ENCODE measurements around the gene CMBL.
"Not testable (repeated sequence)": the region's sequence is repeated elsewhere in the genome, so short reads cannot be mapped to it uniquely, and the experiment has no call there.

CMBL gene

DNA sequence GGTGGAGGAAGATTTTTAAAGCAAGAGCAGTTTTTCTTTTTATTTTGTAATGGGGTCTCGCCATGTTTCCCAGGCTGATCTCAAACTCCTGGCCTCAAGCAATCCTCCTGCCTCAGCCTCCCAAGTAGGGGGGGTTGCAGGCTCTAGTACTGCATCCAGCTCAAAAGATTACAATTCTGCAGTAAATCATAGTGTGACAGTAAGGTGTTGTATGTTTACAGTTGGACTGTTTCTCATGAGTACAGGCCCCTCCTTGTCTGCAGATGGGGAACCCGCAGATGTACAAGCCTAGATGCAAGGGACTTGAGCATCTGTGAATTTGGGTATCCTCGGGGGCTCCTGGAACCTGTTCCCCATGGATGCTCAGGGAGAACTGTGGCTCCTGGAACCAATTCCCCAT lies 54.3 kb downstream of the CMBL start:
- DNase-seq: no peak

DNA sequence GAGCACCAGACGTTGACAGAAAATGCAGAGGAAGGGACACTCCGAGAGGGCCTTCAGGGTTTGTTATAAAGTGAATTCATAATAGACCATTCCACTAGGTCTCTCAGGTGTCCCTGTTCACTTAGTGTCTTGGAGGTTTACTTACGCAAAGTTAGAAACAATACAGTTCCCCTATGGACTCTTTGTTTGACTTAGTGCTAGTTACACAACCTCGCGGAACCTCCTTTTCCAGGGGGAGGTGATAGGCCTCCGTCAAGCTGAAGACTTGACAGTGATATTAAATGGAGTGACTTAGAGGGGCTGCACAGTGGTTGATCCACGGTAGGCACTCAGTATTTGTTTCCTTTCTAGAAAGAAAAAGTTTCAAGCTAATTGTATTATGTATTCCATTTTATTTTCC lies 56.3 kb downstream of the CMBL start:
- DNase-seq: no peak

DNA sequence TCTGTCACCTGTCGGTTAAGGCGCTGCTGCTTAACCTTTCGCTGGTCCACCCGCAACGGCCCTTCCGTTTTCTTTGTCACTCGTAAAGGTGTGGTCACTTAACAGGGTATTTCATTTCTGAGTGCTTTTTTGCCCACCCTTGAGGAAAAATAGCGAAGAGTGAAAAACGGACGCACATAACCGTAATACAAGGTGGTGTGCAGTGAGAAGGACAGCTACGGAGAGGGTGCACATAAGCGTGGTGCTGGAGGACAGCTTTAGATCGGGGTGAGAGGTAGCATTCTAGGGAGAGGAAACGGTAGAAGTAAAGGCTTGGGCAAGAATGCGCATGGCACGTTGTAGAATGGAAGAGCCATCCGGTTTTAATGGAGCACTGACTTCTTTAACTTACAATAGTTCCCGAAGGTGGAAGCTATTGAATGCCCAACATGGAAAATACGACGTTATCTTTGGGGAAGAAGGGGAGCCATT lies 56.9 kb downstream of the CMBL start:
- peak in 1 of 2 experiments; percentile 36 for DNase-seq

DNA sequence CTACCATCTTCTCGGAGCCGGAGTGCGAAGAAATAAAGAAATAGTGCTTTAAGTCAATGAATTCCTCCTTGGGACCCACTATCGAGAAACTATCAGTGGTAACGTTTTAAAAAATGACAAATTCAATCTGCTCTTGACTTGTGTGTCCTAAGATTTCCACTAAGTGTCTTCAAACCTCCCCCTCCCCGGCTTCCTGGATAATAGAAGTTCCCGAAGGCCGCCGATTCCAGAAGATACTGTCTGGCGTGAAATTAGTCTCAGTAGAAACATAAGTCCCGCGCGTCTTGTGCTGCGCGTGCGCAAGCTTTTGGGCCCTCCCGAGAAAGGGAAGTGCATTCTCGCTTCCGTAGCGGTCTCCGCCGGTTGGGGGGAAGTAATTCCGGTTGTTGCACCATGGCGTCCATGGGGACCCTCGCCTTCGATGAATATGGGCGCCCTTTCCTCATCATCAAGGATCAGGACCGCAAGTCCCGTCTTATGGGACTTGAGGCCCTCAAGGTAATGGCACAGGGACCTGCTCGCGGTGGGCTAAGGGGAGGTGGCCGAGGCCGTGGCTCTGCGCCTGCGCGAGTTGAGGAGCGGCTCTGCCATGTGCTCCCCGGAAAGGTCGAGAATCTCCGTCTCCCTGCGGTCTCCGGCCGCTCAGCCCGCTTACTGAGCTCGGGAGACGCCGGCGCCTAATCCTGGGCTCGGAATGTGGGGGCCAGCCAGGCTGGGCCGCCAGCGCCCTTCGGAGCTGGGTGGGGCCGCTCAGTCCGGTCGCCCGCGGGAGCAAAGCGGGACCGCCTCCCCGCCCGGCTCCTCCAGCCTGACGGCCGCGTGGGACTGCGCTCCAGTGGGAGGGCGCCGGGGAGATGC lies 57.5 kb downstream of the CMBL start, which contains the start of gene CCT5:
Gene CCT5, plus strand, starts transcription at position 333 of the 858 bp plus-strand sequence. Its CDS starts 61 bp downstream, at position 394.
- peak; percentile 98 to 99 for DNase-seq

DNA sequence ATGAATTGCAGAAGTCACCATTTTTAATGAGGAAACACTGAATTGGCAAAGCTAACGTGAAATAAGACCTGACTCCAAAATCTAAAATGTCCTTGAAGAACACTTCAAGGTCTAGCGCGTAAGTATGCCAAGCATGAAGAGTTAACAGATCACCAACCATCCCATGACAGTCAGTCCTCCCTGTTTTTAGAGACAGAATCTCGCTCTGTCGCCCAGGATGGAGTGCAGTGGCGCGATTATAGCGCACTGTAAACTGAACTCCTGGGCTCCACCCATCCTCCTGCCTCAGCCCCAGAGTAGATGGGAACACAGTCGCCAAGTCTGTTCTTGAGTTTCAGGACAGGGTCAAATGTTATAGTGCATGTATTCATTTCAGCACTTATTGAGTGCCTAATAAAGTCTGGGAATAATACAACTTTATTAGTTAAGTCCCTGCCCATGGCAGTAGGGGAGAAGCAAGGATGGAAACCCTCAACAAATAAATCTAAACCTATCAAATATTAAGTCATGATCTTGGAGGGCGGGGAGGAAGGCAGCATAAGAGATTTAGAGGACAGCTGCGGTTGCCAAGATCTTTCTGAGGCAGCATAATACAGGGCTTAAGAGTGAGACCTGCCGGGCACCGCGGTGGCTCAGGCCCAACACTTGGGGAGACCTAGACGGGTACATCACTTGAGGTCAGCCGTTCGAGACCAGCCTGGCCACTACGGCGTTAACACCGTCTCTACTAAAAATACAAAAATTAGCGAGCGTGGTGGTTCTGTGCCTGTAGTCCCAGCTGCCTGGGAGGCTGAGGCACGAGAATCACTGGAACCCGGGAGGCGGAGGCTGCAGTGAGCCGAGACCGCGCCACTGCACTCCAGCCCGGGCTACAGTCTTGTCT lies 59.1 kb downstream of the CMBL start:
- DNase-seq: no peak

DNA sequence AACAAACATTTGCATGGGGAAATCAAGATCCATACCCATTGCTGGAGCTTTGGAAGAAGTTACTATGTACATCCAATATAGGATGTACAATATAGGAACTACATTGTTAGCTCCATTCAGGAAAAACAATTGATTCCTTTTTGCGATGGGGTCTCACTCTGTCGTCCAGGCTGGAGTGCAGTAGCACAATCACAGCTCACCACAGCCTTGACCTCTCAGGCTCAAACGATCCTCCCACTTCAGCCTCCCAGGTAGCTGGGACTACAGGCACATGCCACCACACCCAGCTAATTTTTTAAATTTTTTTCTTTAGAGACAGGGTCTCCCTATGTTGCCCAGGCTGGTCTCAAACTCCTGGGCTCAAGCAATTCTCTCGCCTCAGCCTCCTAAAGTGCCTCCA lies 60.5 kb downstream of the CMBL start:
- not testable (repeated sequence) for DNase-seq

DNA sequence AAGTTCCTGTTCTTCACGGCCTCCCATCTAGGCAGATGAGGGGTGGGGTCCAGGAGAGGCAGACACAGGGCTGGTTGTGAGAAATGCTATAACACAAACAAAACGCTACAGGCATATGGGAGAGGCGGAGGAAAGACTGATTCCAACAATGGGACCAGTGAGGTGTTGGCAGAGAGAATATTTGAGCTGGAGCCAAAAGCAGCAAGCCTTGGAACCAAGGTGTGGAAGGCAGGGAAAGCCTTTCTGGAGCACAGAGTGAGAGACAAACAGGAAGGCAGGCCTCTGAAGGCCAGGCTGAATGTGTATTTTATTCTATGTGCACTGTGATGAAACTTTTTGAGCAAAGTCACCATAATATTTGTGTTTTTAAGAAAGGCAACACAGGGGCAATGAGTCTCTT lies 60.9 kb downstream of the CMBL start:
- DNase-seq: no peak

DNA sequence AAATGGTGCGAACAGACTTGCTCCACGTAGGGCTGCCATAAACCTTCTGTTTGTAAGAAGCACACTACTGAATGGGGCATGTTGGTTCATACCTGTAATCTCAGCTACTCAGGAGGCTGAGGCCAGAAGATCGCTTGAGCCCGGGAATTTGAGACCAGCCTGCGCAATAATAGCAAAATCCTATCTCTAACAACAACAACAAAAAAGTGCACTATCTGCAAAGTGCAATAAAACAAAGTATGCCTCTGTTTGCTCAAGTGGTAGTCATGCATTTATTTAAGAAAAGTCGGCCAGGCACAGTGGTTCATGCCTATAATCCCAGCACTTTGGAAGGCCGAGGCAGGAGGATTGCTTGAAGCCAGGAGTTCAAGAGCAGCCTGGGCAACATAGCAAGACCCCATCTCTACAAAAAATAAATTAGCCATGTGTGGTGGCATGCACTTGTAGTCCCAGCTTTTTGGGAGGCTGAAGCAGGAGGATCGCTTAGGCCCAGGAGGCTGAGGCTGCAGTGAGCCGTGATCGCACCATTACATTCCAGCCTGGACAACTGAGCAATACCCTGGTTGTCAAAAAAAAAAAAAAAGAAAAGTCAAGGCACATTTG lies 63.3 kb downstream of the CMBL start:
- no peak for DNase-seq

DNA sequence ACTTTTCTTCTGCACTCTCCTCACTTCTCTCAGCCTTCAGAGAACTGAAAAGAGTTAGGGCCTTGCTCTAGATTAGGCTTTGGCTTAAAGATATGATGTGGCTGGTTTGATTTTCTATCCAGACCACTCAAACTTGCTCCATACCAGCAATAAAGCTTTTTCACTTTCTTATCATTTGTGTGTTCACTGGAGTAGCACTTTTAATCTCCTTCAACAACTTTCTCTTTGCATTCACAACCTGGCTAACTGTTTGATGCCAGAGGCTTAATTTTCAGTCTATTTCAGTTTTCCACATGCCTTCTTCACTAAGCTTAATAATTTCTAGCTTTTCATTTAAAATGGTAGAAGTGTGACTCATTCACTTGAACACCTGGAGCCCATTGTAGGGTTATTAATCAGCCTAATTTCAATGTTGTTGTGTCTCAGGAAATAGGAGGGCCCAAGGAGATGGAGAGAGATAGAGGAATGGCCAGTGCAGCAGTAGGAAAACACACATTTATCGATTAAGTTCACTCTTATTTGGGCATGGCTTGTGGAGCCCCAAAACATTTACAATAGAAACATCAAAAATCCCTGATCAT lies 64.0 kb downstream of the CMBL start:
- no peak for DNase-seq

DNA sequence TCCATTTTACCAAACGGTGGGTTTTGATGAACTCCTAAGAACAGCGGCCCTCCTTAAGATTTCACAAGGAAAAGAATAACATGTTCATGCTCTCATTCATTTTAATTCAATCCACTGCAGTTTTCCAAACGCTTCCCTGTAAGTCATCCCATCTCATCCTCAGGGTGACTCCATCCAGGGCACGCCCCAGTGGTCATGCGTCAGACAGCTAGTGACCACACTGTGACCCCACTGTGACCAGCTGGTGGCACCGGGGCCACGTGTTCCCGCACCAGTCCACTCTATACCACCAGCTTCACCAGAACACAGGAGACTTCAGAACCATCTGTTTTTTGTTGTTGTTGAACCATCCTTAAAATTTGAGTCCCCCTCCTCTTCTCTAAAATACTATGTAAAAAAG lies 72.4 kb downstream of the CMBL start:
- no peak for DNase-seq

DNA sequence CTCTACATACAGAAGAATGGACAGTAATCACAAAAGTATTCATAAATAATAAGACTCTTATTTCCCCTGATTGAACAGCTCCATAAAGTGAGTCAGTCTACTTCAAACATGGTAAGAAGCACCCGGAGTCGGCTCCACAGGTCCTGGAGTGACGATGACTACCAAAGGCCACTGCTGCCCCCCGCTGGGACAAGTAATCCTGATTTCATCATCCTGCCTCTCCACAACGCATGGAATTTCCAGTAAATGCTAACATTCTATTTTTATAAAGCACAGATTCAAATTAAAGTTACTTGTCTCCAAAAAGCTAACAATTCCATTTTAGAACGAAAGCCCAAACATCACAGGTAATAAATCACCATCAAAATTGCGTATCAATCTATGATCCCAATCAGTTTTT lies 74.2 kb downstream of the CMBL start:
- peak; percentile 6 to 22 for DNase-seq

DNA sequence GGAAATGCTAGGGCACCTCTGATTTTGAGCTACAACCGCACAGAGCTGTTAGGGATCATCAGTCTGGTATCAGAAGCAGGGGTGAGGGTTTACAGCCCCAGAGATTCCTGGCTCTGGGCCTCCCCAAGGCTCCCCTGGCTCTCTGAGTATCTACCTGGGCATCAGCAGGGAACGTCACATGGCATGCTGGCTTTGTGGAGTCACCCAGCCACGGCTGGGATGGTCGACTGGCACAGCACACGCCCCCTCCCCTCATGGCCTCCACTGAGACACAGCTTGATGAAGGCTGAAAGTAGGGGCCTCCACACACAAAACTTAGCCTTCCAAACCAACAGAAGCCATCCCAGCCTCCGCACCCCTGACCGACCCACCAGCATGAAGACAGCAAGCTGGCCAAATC lies 74.7 kb downstream of the CMBL start:
- DNase-seq: no peak

DNA sequence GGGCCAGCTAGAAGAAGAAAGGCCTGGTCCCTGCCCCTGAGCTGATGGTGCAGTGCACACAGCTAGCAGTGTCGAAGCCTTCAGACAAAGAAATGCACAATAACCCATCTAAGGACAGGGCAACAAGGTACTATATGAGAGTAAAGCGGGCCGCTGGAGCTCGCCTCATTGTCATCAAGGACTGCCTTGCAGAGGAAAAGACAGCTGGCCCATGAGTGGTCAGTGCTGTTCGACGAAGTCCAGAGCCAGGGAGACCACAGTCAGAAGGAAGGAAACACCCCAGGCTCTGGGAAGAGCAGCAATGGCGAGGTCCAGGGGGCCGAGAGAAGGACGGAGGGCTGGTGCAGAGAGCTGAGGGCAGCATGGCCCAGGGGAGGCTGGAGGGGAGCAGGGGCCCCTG lies 75.3 kb downstream of the CMBL start:
- no peak for DNase-seq

DNA sequence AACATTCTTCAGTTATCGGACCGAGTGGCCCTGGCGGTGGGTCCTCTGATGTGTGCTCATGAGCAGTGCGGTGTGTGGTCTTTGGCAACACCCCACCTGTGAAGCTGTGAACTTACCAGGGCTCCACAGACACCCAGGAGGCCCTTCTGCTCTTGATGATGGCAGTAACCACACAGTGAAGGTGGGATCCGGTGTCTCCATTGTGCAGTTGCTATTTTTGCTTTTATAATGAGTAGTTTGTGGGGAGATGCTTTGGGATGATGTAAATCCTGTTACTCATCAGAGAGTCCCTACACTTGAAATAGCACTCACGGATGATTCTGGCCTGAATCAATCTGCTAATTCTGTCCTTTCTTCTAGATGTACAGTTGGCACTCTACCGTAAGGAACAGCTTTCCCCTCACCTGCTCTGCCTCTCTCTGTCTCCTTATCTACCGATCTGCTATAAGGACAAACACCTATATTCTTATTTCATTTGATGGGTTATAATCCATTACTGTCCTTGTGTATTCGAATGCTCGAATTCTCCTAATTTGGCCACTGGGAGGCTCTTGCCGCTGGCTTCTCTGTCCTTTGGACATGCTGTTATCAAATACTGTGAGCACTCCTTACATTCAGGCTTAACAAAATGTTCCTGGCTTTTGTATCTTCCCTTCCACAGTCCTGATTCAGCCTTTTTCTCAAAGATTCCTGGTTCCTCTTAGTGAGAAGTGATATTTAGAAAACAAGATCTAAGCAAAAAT lies 78.2 kb downstream of the CMBL start:
- no peak for DNase-seq

DNA sequence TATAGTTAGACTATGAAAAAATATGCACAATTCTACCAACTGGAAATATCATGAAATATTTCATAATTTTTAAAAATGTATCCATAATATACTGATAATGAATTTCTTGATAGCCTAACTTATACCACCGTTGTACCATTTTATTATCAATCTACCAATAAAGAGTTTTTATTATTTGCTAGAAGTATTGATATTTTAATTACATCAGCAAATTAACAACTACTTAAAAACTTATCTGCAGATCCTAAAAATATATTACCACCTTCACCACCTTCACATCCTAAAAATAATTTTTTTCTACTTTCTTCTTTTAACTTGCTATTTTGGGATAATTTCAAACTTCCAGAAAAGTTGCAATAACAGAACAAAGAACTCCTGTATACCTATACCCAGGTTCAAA lies 79.4 kb downstream of the CMBL start:
- no peak for DNase-seq

All from SW 1271 (cell line).